HL-60 (cell line): ENCODE results near the gene ZBTB7C.
A peak's percentile ranks its signal among the peaks of the same experiment; 100 is the strongest.

Experiments used
- DNase-seq, 2 experiments: peaks; one replicate each; pipeline ENCODE4 v3.0.0-alpha.2; 2010 to 2020; ENCODE audit warnings: low read depth in 1 of 2, low spot score in 1 of 2
- H3K27ac ChIP-seq: fragments of 250-450 bp; sonication (Bioruptor Pico); replicated peaks from 2 replicates; pipeline ENCODE4 v1.5.1; 2020; ENCODE audit warnings: mild to moderate bottlenecking, moderate library complexity
- H3K27me3 ChIP-seq: fragments of 250-450 bp; sonication (Bioruptor Pico); 2 replicates; pipeline ENCODE4 v1.5.1; 2021; ENCODE audit warnings: mild to moderate bottlenecking, moderate library complexity; ENCODE audit not compliant: insufficient read depth, poor library complexity, severe bottlenecking
- H3K4me3 ChIP-seq: replicated peaks from 2 replicates; pipeline ENCODE4 v1.5.1; 2011; ENCODE audit warnings: mild to moderate bottlenecking, control low read depth, low read length; ENCODE audit not compliant: insufficient read depth
- GABPA ChIP-seq: IDR thresholded peaks from 2 replicates; pipeline ENCODE4 v1.6.1; 2012; ENCODE audit warnings: low read depth
- POLR2AphosphoS5 ChIP-seq: IDR thresholded peaks from 2 replicates; pipeline ENCODE4 v1.6.1; 2012; ENCODE audit warnings: low read depth
- SPI1 ChIP-seq: IDR thresholded peaks from 2 replicates; pipeline ENCODE4 v1.6.1; 2012; ENCODE audit warnings: low read depth, mild to moderate bottlenecking, borderline replicate concordance
- TF ChIP-seq, protein P1 (sequence below): IDR thresholded peaks from one replicate; pipeline ENCODE4 v1.5.1; 2011; ENCODE audit warnings: low read length, control low read depth, inconsistent platforms; ENCODE audit not compliant: insufficient read depth
- TF ChIP-seq, protein P2 (sequence below): IDR thresholded peaks from 2 replicates; pipeline ENCODE4 v1.6.1; 2012; ENCODE audit warnings: low read depth; ENCODE audit not compliant: insufficient replicate concordance

ZBTB7C gene

DNA sequence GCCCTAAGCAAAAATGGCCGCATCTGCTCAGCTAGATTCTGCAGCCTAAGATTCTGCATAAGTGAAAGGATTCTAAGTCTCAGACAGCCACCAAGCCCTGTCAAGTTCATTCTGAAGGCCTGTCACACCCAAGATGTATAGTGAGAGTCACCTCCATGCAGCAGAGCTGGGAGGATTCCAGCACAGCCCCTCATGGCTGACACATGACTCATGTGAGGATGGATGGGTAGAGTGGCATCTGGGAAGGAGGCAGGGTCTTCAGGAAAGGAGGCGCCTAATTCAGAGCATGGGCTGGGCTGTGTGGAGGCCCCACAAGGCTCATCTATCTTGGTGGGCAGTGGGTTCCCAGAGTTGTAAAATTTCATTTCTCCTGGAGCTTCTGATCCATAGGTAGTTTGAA lies 41.5 kb upstream of the ZBTB7C start:
- DNase-seq, result no peak
- Histone ChIP-seq H3K27me3 (peaks cover 9% of the 10 kb centered on the region), H3K4me3 (no peak overlapping the region), H3K27ac (no peak overlapping the region)
- TF ChIP-seq SPI1 (no peak), GABPA (no peak)
- TF ChIP-seq, protein P1, sequence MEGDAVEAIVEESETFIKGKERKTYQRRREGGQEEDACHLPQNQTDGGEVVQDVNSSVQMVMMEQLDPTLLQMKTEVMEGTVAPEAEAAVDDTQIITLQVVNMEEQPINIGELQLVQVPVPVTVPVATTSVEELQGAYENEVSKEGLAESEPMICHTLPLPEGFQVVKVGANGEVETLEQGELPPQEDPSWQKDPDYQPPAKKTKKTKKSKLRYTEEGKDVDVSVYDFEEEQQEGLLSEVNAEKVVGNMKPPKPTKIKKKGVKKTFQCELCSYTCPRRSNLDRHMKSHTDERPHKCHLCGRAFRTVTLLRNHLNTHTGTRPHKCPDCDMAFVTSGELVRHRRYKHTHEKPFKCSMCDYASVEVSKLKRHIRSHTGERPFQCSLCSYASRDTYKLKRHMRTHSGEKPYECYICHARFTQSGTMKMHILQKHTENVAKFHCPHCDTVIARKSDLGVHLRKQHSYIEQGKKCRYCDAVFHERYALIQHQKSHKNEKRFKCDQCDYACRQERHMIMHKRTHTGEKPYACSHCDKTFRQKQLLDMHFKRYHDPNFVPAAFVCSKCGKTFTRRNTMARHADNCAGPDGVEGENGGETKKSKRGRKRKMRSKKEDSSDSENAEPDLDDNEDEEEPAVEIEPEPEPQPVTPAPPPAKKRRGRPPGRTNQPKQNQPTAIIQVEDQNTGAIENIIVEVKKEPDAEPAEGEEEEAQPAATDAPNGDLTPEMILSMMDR, result no peak

GRCh38 chr18:48446582-48447225 lies 37.5 kb upstream of the ZBTB7C start:
- Histone ChIP-seq H3K4me3 (no peak overlapping the region), H3K27me3 (peaks cover 21% of the 10 kb centered on the region), H3K27ac (no peak overlapping the region)
- TF ChIP-seq, protein P1, result peak; percentile 99
- TF ChIP-seq, protein P2, sequence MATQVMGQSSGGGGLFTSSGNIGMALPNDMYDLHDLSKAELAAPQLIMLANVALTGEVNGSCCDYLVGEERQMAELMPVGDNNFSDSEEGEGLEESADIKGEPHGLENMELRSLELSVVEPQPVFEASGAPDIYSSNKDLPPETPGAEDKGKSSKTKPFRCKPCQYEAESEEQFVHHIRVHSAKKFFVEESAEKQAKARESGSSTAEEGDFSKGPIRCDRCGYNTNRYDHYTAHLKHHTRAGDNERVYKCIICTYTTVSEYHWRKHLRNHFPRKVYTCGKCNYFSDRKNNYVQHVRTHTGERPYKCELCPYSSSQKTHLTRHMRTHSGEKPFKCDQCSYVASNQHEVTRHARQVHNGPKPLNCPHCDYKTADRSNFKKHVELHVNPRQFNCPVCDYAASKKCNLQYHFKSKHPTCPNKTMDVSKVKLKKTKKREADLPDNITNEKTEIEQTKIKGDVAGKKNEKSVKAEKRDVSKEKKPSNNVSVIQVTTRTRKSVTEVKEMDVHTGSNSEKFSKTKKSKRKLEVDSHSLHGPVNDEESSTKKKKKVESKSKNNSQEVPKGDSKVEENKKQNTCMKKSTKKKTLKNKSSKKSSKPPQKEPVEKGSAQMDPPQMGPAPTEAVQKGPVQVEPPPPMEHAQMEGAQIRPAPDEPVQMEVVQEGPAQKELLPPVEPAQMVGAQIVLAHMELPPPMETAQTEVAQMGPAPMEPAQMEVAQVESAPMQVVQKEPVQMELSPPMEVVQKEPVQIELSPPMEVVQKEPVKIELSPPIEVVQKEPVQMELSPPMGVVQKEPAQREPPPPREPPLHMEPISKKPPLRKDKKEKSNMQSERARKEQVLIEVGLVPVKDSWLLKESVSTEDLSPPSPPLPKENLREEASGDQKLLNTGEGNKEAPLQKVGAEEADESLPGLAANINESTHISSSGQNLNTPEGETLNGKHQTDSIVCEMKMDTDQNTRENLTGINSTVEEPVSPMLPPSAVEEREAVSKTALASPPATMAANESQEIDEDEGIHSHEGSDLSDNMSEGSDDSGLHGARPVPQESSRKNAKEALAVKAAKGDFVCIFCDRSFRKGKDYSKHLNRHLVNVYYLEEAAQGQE, result no peak
- DNase-seq, result peak; percentile 44 to 90

DNA sequence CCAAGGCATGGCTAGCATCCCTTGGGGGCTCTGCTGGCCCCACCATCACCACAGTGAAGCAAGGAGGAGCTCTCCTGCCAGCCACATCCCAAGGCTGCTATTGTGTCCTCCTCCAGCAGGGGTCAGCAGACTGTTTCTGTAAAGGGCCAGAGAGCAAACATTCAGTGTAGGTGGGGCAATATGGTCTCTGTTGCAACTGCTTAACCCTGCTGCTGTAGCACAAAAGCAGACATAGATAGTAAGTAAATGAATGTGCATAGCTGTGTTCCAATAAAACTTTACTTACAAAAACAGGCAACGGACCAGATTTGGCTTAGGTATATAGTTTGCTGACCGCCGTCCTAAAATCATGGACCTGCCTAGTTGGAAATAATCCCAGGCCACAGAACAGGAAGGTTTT lies 36.4 kb upstream of the ZBTB7C start:
- TF ChIP-seq SPI1 (no peak), POLR2AphosphoS5 (no peak), GABPA (no peak)
- TF ChIP-seq, protein P2, result no peak
- TF ChIP-seq, protein P1, result peak; percentile 100
- peaks cover 32% of the 10 kb centered on the region for H3K27me3 ChIP-seq
- H3K4me3 ChIP-seq, result no peak overlapping the region
- no peak overlapping the region for H3K27ac ChIP-seq
- peak; percentile 80 to 95 for DNase-seq

DNA sequence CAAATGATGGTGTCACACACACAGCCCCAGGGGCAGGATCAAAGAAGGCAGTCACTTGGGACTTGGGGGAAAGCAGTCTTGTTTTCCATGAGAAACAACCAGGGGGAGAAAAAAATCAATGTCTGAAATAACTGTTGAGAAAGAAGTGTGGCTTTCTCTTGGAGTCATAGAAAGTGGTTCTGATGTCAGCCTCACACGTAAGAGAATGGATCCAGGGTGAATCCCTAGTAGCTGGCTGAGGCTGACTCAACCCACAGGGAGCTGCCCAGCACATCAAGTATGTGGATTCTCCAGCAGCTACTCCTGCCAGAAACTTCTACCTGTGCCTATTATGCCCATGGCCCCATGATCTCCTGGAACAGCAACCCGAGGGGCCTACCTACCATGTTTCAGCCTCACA lies 33.6 kb upstream of the ZBTB7C start:
- Histone ChIP-seq H3K4me3 (no peak overlapping the region), H3K27me3 (peaks cover 43% of the 10 kb centered on the region), H3K27ac (no peak overlapping the region)
- TF ChIP-seq, protein P1, result no peak
- no peak for TF ChIP-seq POLR2AphosphoS5
- TF ChIP-seq SPI1, result no peak
- no peak for TF ChIP-seq GABPA
- TF ChIP-seq, protein P2, result no peak
- no peak for DNase-seq
